Prostate gland (tissue), 2 donors: ENCODE data around the gene ATXN1. TPM values are rescaled to one million over a fixed set of nuclear protein-coding genes. Genes with fewer than 3 reads are reported as not detected.

Experiments
- DNase-seq: peaks from one replicate; pipeline ENCODE4 v3.0.0-alpha.2; 2019; ENCODE audit warnings: low spot score
- H3K27ac ChIP-seq, 2 donors: fragments of 200-600 bp; sonication (generic); 2 replicates each; pipeline ENCODE4 v1.5.1; 2017 to 2019
- H3K27me3 ChIP-seq: fragments of 200-600 bp; sonication (generic); replicated peaks from 2 replicates; pipeline ENCODE4 v1.5.1; 2019; ENCODE audit not compliant: insufficient read depth
- H3K36me3 ChIP-seq, 2 donors: fragments of 200-600 bp; sonication (generic); 1 replicate in 1 of 2; 2 replicates in 1 of 2; pipeline versions ENCODE4 v1.5.1 to v1.8.1; 2017 to 2019
- H3K4me1 ChIP-seq: fragments of 200-600 bp; sonication (generic); replicated peaks from 2 replicates; pipeline ENCODE4 v1.5.1; 2019
- H3K4me3 ChIP-seq, 2 donors: fragments of 200-600 bp; sonication (generic); 2 replicates each; pipeline ENCODE4 v1.5.1; 2017 to 2019
- H3K9me3 ChIP-seq: fragments of 200-600 bp; sonication (generic); 2 replicates; pipeline ENCODE4 v1.5.1; 2017
- POLR2A ChIP-seq: fragments of 450-650 bp; IDR thresholded peaks from one replicate; pipeline ENCODE4 v1.6.1; 2016; ENCODE audit warnings: antibody characterized with exemption, mild to moderate bottlenecking
- POLR2AphosphoS5 ChIP-seq: sonication (generic); formaldehyde crosslinking; IDR thresholded peaks from one replicate; pipeline ENCODE4 v1.6.1; 2017; ENCODE audit warnings: antibody characterized with exemption
- WGBS: methylation state at CpG from one replicate; pipeline ENCODE4 v1.1.5; 2018; 5-methylcytosine and 5-hydroxymethylcytosine counted together
- intact Hi-C: fragments of 100-400 bp; cut with DNase I; formaldehyde crosslinking; loops from one replicate; pipeline ENCODE4 v1.14.2; 2022
- total RNA-seq, 2 donors: library from RNA; depleted of rRNA; stranded (reverse); fragments of >200 nt; gene quantifications; one replicate each; pipeline ENCODE4 v1.1.0, GENCODE V29; 2016
- TF ChIP-seq, protein P1 (sequence below), 4 experiments: fragments of 200-600 bp in 2 of 4; fragments of 450-650 bp in 2 of 4; sonication (generic) in 2 of 4; IDR thresholded peaks; 1 replicate in 3 of 4; 2 replicates in 1 of 4; pipeline ENCODE4 v1.5.1; 2016 to 2019; ENCODE audit warnings: antibody characterized with exemption in 4 of 4, mild to moderate bottlenecking in 2 of 4, moderate library complexity in 2 of 4

ATXN1 gene
- total RNA-seq, 2 donors from 2014 or later: 28.5 to 89.0 TPM

DNA sequence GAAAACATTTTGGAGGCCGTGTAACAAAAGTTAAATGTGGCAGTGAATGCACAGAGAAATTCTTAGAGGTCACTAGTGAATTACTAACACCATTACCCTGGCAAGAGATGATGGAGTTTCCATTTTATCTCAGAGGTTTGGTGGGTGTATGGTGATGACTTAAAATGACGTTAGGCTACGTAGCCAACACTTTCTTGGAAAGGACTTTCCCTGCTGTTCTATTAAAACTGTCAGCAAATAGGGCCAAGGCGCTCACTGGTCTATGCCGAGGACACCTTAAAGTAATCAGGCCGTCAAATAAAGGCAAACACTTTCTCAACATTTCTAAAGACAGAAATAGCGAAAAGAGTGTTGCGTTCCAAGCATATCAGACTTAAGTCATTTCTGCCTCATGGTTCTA, 362.1 kb downstream of the ATXN1 start:
- Histone ChIP-seq H3K9me3 (no peaks in the 10 kb centered on the region), H3K36me3 (no peaks in the 10 kb centered on the region), H3K27ac (no peak overlapping the region), H3K27me3 (no peaks in the 10 kb centered on the region), H3K4me1 (peaks cover 6% of the 10 kb centered on the region), H3K4me3 (no peak overlapping the region)
- TF ChIP-seq, protein P1, sequence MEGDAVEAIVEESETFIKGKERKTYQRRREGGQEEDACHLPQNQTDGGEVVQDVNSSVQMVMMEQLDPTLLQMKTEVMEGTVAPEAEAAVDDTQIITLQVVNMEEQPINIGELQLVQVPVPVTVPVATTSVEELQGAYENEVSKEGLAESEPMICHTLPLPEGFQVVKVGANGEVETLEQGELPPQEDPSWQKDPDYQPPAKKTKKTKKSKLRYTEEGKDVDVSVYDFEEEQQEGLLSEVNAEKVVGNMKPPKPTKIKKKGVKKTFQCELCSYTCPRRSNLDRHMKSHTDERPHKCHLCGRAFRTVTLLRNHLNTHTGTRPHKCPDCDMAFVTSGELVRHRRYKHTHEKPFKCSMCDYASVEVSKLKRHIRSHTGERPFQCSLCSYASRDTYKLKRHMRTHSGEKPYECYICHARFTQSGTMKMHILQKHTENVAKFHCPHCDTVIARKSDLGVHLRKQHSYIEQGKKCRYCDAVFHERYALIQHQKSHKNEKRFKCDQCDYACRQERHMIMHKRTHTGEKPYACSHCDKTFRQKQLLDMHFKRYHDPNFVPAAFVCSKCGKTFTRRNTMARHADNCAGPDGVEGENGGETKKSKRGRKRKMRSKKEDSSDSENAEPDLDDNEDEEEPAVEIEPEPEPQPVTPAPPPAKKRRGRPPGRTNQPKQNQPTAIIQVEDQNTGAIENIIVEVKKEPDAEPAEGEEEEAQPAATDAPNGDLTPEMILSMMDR (IDR thresholded peaks at IDR 0.05): no peak
- peak; percentile 46 for TF ChIP-seq POLR2AphosphoS5
- DNase-seq: no peak
- whole genome bisulfite sequencing: 69% methylated on average over 8 of the region's 8 CpGs
- intact Hi-C loops: no loop called here

- intact Hi-C loops: no loop called here
- Histone ChIP-seq H3K4me1 (peaks cover under 1% of the 10 kb centered on the region), H3K27ac (no peak overlapping the region), H3K36me3 (no peaks in the 10 kb centered on the region), H3K9me3 (no peaks in the 10 kb centered on the region), H3K27me3 (no peaks in the 10 kb centered on the region), H3K4me3 (no peak overlapping the region)
- 88% methylated on average over 5 of the region's 5 CpGs for WGBS
- TF ChIP-seq POLR2A: no peak
- TF ChIP-seq, protein P1 (IDR thresholded peaks at IDR 0.05): no peak
- no peak for TF ChIP-seq POLR2AphosphoS5
- no peak for DNase-seq
Observed at GRCh38 chr6:16398587-16398986, 362.7 kb downstream of the ATXN1 start.

DNA sequence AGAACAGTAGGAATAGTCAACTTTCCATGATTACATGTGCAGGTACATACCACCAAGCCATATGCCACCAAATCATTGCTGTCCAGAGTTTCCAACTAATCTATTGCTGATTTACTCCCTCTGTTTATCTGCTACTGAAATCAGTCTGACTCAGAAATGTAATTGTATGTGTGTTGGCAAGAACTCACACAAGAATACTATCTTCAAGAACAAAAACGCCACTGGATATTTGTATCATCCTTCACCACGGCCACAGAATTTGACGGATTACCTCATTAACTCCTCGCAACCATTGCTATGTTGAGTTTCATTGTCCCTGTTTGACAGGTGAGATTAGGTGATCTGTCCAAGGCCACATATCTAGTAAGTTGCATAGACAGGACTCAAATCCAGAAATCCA, 363.6 kb downstream of the ATXN1 start:
- TF ChIP-seq POLR2A: no peak
- TF ChIP-seq, protein P1 (IDR thresholded peaks at IDR 0.05): no peak
- no peak for TF ChIP-seq POLR2AphosphoS5
- no peak overlapping the region for H3K27ac ChIP-seq
- no peaks in the 10 kb centered on the region for H3K4me1 ChIP-seq
- H3K27me3 ChIP-seq: no peaks in the 10 kb centered on the region
- WGBS: 34% methylated on average over 4 of the region's 4 CpGs
- intact Hi-C loops: no loop called here
- DNase-seq: no peak
- H3K9me3 ChIP-seq: no peaks in the 10 kb centered on the region
- no peaks in the 10 kb centered on the region for H3K36me3 ChIP-seq
- H3K4me3 ChIP-seq: no peak overlapping the region

DNA sequence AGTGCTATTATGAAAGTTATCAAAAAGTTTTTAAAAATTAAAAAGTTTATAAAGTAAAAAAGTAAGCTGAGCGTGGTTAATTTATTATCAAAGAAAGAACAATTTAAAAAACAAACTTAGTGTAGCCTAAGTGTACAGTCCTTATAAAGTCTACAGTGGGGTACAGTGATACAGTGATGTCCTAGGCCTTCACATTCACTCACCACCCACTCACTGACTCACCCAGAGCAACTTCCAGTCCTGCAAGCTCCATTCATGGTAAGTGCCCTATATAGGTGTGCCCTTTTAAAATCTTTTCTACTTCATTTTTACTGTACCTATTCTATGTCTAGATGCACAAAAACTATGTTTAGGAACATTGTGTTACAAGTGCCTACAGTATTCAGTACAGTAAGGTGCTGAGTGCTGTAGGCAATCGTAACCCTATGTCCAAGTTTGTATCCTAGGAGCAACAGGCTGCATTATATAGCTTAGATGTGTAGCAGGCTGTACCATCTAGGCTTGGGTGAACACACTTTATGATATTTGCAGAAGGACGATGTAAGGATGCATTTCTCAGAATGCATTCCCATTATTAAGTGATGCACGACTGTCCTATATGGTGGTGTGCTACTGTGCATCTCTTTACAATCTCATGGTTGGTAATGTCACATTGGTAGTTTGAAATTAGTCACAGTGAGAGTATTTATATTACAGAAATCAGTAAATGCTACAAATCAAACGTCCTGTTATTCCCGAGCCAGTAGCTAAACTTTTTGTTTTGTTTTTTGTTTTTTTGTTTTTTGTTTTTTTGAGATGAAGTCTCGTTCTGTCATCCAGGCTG, 364.6 kb downstream of the ATXN1 start:
- intact Hi-C loops: no loop called here
- no peaks in the 10 kb centered on the region for H3K4me1 ChIP-seq
- TF ChIP-seq POLR2A (no peak), POLR2AphosphoS5 (no peak)
- TF ChIP-seq, protein P1 (IDR thresholded peaks at IDR 0.05): no peak
- no peaks in the 10 kb centered on the region for H3K36me3 ChIP-seq
- WGBS: 88% methylated on average over 7 of the region's 7 CpGs
- H3K4me3 ChIP-seq: no peak overlapping the region
- no peaks in the 10 kb centered on the region for H3K27me3 ChIP-seq
- no peak for DNase-seq
- no peaks in the 10 kb centered on the region for H3K9me3 ChIP-seq
- no peak overlapping the region for H3K27ac ChIP-seq

- intact Hi-C loops: no loop called here
- 74% methylated on average over 2 of the region's 2 CpGs for WGBS
- no peaks in the 10 kb centered on the region for H3K4me1 ChIP-seq
Observed at GRCh38 chr6:16394632-16395031, 366.6 kb downstream of the ATXN1 start.

More at GRCh38 chr6:16394632-16395031, 366.6 kb downstream of the ATXN1 start:
- H3K9me3 ChIP-seq: no peaks in the 10 kb centered on the region
- H3K27me3 ChIP-seq: no peaks in the 10 kb centered on the region
- no peak overlapping the region for H3K4me3 ChIP-seq
- no peak overlapping the region for H3K27ac ChIP-seq
- DNase-seq: no peak
- TF ChIP-seq, protein P1 (IDR thresholded peaks at IDR 0.05): no peak
- TF ChIP-seq POLR2AphosphoS5 (no peak), POLR2A (no peak)
- no peaks in the 10 kb centered on the region for H3K36me3 ChIP-seq
